Fibroblast of peridontal ligament (primary cell): ENCODE measurements around the gene GBX1.

Experiments
- DNase-seq: peaks from one replicate; pipeline ENCODE4 v3.0.0-alpha.2; 2010; ENCODE audit errors: extremely low read depth

Gene GBX1

GRCh38 chr7:151193203-151193978 is 25.9 kb upstream of the GBX1 start:
- no peak for DNase-seq

GRCh38 chr7:151192002-151192539 is 24.6 kb upstream of the GBX1 start:
- no peak for DNase-seq

- no peak for DNase-seq
Observed at GRCh38 chr7:151191544-151191943, 24.1 kb upstream of the GBX1 start.

- no peak for DNase-seq
Observed at GRCh38 chr7:151189038-151189437, 21.5 kb upstream of the GBX1 start.

GRCh38 chr7:151188252-151188542 is 20.7 kb upstream of the GBX1 start:
- DNase-seq = no peak

GRCh38 chr7:151187409-151188251 is 20.1 kb upstream of the GBX1 start:
- DNase-seq = no peak

GRCh38 chr7:151186640-151187408 is 19.3 kb upstream of the GBX1 start, which contains the start of gene ASB10:
TSS of gene ASB10 (minus strand) at chr7:151187250. CDS start at chr7:151187130, 120 bp downstream.
- no peak for DNase-seq

GRCh38 chr7:151185762-151186639 is 18.5 kb upstream of the GBX1 start:
- no peak for DNase-seq

- DNase-seq = no peak
Observed at GRCh38 chr7:151181011-151181431, 13.5 kb upstream of the GBX1 start.

GRCh38 chr7:151179946-151180345 is 12.5 kb upstream of the GBX1 start:
- DNase-seq = no peak

GRCh38 chr7:151179287-151179860 is 11.9 kb upstream of the GBX1 start:
- DNase-seq = no peak

- DNase-seq = no peak
Observed at GRCh38 chr7:151178831-151179230, 11.3 kb upstream of the GBX1 start.

GRCh38 chr7:151178236-151178635 is 10.7 kb upstream of the GBX1 start:
- no peak for DNase-seq

GRCh38 chr7:151177310-151177709 is 9.8 kb upstream of the GBX1 start:
- DNase-seq = no peak

GRCh38 chr7:151176401-151176800 is 8.9 kb upstream of the GBX1 start:
- DNase-seq = no peak

GRCh38 chr7:151175793-151176311 is 8.4 kb upstream of the GBX1 start:
- no peak for DNase-seq

GRCh38 chr7:151175047-151175792 is 7.7 kb upstream of the GBX1 start:
- no peak for DNase-seq

- no peak for DNase-seq
Observed at GRCh38 chr7:151174246-151175046, 7.0 kb upstream of the GBX1 start.
